Measurements from ENCODE around the gene MYL5. TPM values are rescaled to one million over a fixed set of nuclear protein-coding genes. Genes with fewer than 3 reads are reported as not detected.

Gene MYL5
- total and polyA plus RNA-seq, 2 of the 13 experiments (the other 11 are each of a cell fraction or from before 2014, with no cell fraction given), result 6.5 to 16.0 TPM

DNA sequence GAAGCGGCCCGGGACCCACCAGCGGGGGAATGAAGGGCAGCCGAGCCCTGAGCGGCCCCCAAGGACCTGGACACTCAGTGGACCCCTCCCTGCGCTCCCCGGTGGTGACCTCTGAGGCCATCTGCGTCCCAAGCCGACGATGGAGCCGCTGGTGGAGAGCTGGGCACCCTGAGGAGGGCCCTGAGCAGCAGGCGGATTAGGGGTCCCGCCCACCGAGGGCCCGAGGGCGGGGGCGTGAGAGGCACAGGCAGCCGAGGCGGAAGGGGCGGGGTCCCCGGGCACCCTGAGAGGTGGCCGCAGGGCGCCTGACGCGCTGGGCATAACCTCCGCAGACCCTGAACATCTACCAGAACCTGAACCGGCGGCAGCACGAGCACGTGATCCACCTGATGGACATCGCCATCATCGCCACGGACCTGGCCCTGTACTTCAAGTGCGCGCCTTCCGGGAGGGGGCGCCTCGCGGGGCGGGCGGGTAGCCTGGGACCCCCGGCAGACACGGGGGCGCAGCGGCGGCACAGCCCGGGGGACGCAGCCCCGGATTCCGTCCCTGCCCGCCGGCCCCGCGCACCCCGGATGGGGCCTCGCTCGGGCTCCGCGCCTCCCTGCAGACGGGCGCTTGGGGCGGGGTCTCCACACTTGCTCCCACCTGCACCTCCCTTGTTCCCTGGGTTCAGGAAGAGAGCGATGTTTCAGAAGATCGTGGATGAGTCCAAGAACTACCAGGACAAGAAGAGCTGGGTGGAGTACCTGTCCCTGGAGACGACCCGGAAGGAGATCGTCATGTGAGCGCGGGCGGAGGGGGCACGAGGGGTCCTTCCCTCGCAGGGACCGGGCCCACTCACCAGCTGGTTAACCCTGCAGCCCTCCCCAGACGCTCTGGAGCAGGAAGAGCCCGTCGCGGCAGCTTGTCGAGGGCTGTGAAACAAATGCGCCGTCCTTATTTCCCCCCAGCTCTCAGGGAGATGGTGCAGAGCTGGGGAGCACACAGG, 10.6 kb upstream of the MYL5 start (continued):
- TF ChIP-seq, protein P1, sequence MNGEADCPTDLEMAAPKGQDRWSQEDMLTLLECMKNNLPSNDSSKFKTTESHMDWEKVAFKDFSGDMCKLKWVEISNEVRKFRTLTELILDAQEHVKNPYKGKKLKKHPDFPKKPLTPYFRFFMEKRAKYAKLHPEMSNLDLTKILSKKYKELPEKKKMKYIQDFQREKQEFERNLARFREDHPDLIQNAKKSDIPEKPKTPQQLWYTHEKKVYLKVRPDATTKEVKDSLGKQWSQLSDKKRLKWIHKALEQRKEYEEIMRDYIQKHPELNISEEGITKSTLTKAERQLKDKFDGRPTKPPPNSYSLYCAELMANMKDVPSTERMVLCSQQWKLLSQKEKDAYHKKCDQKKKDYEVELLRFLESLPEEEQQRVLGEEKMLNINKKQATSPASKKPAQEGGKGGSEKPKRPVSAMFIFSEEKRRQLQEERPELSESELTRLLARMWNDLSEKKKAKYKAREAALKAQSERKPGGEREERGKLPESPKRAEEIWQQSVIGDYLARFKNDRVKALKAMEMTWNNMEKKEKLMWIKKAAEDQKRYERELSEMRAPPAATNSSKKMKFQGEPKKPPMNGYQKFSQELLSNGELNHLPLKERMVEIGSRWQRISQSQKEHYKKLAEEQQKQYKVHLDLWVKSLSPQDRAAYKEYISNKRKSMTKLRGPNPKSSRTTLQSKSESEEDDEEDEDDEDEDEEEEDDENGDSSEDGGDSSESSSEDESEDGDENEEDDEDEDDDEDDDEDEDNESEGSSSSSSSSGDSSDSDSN (CRISPR knock-in tag; IDR thresholded peaks at IDR 0.05), result no peak
- TF ChIP-seq, protein P2, sequence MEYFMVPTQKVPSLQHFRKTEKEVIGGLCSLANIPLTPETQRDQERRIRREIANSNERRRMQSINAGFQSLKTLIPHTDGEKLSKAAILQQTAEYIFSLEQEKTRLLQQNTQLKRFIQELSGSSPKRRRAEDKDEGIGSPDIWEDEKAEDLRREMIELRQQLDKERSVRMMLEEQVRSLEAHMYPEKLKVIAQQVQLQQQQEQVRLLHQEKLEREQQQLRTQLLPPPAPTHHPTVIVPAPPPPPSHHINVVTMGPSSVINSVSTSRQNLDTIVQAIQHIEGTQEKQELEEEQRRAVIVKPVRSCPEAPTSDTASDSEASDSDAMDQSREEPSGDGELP (IDR thresholded peaks at IDR 0.05; ENCODE audit: borderline replicate concordance, low read depth), result no peak
- TF ChIP-seq, protein P3, sequence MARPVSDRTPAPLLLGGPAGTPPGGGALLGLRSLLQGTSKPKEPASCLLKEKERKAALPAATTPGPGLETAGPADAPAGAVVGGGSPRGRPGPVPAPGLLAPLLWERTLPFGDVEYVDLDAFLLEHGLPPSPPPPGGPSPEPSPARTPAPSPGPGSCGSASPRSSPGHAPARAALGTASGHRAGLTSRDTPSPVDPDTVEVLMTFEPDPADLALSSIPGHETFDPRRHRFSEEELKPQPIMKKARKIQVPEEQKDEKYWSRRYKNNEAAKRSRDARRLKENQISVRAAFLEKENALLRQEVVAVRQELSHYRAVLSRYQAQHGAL (CRISPR knock-in tag; IDR thresholded peaks at IDR 0.05; ENCODE audit: not compliant biosample characterization), result no peak
- TF ChIP-seq ZNF570 (CRISPR knock-in tag; IDR thresholded peaks at IDR 0.05; ENCODE audit: borderline replicate concordance), result no peak
- no peak for TF ChIP-seq ZNF496 (CRISPR knock-in tag; IDR thresholded peaks at IDR 0.05; ENCODE audit: insufficient replicate concordance)
- peak; percentile 96 for TF ChIP-seq ZNF335 (CRISPR knock-in tag; IDR thresholded peaks at IDR 0.05)
- TF ChIP-seq, protein P4, sequence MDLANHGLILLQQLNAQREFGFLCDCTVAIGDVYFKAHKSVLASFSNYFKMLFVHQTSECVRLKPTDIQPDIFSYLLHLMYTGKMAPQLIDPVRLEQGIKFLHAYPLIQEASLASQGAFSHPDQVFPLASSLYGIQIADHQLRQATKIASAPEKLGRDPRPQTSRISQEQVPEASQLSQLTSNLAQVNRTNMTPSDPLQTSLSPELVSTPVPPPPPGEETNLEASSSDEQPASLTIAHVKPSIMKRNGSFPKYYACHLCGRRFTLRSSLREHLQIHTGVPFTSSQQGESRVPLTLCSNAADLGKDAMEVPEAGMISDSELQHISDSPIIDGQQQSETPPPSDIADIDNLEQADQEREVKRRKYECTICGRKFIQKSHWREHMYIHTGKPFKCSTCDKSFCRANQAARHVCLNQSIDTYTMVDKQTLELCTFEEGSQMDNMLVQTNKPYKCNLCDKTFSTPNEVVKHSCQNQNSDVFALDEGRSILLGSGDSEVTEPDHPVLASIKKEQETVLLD (CRISPR knock-in tag; IDR thresholded peaks at IDR 0.05; ENCODE audit: low read depth), result 0 out of 2 replicates have a peak, but pooled peaks have one; percentile 23
- TF ChIP-seq, protein P5, sequence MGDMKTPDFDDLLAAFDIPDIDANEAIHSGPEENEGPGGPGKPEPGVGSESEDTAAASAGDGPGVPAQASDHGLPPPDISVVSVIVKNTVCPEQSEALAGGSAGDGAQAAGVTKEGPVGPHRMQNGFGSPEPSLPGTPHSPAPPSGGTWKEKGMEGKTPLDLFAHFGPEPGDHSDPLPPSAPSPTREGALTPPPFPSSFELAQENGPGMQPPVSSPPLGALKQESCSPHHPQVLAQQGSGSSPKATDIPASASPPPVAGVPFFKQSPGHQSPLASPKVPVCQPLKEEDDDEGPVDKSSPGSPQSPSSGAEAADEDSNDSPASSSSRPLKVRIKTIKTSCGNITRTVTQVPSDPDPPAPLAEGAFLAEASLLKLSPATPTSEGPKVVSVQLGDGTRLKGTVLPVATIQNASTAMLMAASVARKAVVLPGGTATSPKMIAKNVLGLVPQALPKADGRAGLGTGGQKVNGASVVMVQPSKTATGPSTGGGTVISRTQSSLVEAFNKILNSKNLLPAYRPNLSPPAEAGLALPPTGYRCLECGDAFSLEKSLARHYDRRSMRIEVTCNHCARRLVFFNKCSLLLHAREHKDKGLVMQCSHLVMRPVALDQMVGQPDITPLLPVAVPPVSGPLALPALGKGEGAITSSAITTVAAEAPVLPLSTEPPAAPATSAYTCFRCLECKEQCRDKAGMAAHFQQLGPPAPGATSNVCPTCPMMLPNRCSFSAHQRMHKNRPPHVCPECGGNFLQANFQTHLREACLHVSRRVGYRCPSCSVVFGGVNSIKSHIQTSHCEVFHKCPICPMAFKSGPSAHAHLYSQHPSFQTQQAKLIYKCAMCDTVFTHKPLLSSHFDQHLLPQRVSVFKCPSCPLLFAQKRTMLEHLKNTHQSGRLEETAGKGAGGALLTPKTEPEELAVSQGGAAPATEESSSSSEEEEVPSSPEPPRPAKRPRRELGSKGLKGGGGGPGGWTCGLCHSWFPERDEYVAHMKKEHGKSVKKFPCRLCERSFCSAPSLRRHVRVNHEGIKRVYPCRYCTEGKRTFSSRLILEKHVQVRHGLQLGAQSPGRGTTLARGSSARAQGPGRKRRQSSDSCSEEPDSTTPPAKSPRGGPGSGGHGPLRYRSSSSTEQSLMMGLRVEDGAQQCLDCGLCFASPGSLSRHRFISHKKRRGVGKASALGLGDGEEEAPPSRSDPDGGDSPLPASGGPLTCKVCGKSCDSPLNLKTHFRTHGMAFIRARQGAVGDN (CRISPR knock-in tag; IDR thresholded peaks at IDR 0.05), result peak; percentile 63
- TF ChIP-seq, protein P6, sequence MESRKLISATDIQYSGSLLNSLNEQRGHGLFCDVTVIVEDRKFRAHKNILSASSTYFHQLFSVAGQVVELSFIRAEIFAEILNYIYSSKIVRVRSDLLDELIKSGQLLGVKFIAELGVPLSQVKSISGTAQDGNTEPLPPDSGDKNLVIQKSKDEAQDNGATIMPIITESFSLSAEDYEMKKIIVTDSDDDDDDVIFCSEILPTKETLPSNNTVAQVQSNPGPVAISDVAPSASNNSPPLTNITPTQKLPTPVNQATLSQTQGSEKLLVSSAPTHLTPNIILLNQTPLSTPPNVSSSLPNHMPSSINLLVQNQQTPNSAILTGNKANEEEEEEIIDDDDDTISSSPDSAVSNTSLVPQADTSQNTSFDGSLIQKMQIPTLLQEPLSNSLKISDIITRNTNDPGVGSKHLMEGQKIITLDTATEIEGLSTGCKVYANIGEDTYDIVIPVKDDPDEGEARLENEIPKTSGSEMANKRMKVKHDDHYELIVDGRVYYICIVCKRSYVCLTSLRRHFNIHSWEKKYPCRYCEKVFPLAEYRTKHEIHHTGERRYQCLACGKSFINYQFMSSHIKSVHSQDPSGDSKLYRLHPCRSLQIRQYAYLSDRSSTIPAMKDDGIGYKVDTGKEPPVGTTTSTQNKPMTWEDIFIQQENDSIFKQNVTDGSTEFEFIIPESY (CRISPR knock-in tag; IDR thresholded peaks at IDR 0.05), result no peak
- TF ChIP-seq ZFX (CRISPR knock-in tag; IDR thresholded peaks at IDR 0.05; ENCODE audit: low read depth), result peak; percentile 27; the same call in 1 of the 2 replicates
- TF ChIP-seq ETV5 (CRISPR knock-in tag; IDR thresholded peaks at IDR 0.05; ENCODE audit: borderline replicate concordance), result 0 out of 2 replicates have a peak, but pooled peaks have one; percentile 11
- TF ChIP-seq, protein P7, sequence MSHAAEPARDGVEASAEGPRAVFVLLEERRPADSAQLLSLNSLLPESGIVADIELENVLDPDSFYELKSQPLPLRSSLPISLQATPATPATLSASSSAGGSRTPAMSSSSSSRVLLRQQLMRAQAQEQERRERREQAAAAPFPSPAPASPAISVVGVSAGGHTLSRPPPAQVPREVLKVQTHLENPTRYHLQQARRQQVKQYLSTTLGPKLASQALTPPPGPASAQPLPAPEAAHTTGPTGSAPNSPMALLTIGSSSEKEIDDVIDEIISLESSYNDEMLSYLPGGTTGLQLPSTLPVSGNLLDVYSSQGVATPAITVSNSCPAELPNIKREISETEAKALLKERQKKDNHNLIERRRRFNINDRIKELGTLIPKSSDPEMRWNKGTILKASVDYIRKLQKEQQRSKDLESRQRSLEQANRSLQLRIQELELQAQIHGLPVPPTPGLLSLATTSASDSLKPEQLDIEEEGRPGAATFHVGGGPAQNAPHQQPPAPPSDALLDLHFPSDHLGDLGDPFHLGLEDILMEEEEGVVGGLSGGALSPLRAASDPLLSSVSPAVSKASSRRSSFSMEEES (CRISPR knock-in tag; IDR thresholded peaks at IDR 0.05), result 0 out of 2 replicates have a peak, but pooled peaks have one; percentile 11
